ENCODE data around the gene C6orf163.

DNA sequence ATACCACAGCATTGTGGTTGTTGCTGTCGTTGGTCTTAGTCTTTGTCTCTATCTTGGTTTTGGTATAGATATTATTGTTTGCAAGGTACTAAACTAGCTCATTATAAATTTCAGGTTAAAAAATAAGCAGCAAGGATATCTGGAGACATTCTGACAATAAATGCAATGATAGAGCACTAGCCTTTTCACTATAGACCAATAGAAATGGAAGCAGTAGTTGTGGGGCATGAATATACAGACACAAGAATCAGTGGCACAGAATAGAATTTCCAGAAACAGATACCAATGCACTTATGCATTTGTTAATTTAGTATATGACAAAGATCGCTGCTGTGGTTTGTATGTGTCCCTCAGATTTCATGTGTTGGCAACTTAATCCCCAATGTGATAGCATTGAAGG is 32.0 kb downstream of the C6orf163 start:
- TF ChIP-seq, protein P1, sequence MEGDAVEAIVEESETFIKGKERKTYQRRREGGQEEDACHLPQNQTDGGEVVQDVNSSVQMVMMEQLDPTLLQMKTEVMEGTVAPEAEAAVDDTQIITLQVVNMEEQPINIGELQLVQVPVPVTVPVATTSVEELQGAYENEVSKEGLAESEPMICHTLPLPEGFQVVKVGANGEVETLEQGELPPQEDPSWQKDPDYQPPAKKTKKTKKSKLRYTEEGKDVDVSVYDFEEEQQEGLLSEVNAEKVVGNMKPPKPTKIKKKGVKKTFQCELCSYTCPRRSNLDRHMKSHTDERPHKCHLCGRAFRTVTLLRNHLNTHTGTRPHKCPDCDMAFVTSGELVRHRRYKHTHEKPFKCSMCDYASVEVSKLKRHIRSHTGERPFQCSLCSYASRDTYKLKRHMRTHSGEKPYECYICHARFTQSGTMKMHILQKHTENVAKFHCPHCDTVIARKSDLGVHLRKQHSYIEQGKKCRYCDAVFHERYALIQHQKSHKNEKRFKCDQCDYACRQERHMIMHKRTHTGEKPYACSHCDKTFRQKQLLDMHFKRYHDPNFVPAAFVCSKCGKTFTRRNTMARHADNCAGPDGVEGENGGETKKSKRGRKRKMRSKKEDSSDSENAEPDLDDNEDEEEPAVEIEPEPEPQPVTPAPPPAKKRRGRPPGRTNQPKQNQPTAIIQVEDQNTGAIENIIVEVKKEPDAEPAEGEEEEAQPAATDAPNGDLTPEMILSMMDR (IDR thresholded peaks at IDR 0.05; ENCODE audit: low read depth, low read length, poor library complexity, severe bottlenecking), result no peak
- no peak for TF ChIP-seq EZH2phosphoT487 (IDR thresholded peaks at IDR 0.05; ENCODE audit: borderline replicate concordance, low read length)
